Upper lobe of left lung (tissue), 6 donors: ENCODE data around the gene SEMA4C. TPM values are rescaled to one million over a fixed set of nuclear protein-coding genes. Genes with fewer than 3 reads are reported as not detected.

Experiments
- ATAC-seq, 2 donors: fragments of 200-7000 bp; cut with Tn5 transposase; one replicate each; pipeline ENCODE4 v1.9.1; 2022; ENCODE audit warnings: mild to moderate bottlenecking in 2 of 2, moderate library complexity in 2 of 2; ENCODE audit not compliant: low FRiP score in 2 of 2
- DNase-seq, 2 donors: peaks; one replicate each; pipeline ENCODE4 v3.0.0-alpha.2; 2019 to 2020
- H3K27ac ChIP-seq, 4 donors: fragments of 200-600 bp; sonication (generic); one replicate each; pipeline ENCODE4 v1.5.1; 2016 to 2019
- H3K27me3 ChIP-seq, 4 donors: fragments of 200-600 bp; sonication (generic); one replicate each; pipeline ENCODE4 v1.5.1; 2017 to 2019
- H3K36me3 ChIP-seq, 4 donors: fragments of 200-600 bp; sonication (generic); one replicate each; pipeline ENCODE4 v1.5.1; 2016 to 2019
- H3K4me1 ChIP-seq, 4 donors: fragments of 200-600 bp; sonication (generic); one replicate each; pipeline ENCODE4 v1.5.1; 2018 to 2019
- H3K4me3 ChIP-seq, 4 donors: fragments of 200-600 bp; sonication (generic); one replicate each; pipeline ENCODE4 v1.5.1; 2017 to 2019; ENCODE audit warnings: mild to moderate bottlenecking in 2 of 4, moderate library complexity in 1 of 4
- H3K9me3 ChIP-seq, 4 donors: fragments of 200-600 bp; sonication (generic); one replicate each; pipeline ENCODE4 v1.5.1; 2018 to 2019
- CTCF ChIP-seq, 6 experiments: fragments of 450-650 bp in 4 of 6; fragments of 200-600 bp in 2 of 6; sonication (generic) in 2 of 6; IDR thresholded peaks; one replicate each; pipeline ENCODE4 v1.5.1; 2016 to 2019; ENCODE audit warnings: antibody characterized with exemption in 6 of 6
- EP300 ChIP-seq, 4 donors: sonication (generic); formaldehyde crosslinking; IDR thresholded peaks; one replicate each; pipeline ENCODE4 v1.5.1; 2017; ENCODE audit warnings: antibody characterized with exemption in 4 of 4, control low read depth in 2 of 4
- POLR2A ChIP-seq, 4 donors: fragments of 450-650 bp; IDR thresholded peaks; one replicate each; pipeline ENCODE4 v1.5.1; 2016 to 2017; ENCODE audit warnings: antibody characterized with exemption in 4 of 4, mild to moderate bottlenecking in 2 of 4
- POLR2AphosphoS5 ChIP-seq, 2 donors: sonication (generic); formaldehyde crosslinking; IDR thresholded peaks; one replicate each; pipeline ENCODE4 v1.5.1; 2017; ENCODE audit warnings: antibody characterized with exemption in 2 of 2
- WGBS, 2 donors: methylation state at CpG; one replicate each; pipeline ENCODE4 v1.1.5; 2017 to 2018; 5-methylcytosine and 5-hydroxymethylcytosine counted together
- total RNA-seq, 6 donors: library from RNA; depleted of rRNA in 4 of 6; stranded (reverse); fragments of >200 nt in 4 of 6; gene quantifications; one replicate each; pipeline versions ENCODE4 v1.1.0 to v1.2.1, GENCODE V29; 2016 to 2021
- donor health status: DM: no; HTN: no; CAD: no; lungs with moderate emphysema.
- donor health status: DM: no; HTN: yes; CAD: no; lungs with severe emphysema.

The SEMA4C gene
- total RNA-seq, 6 donors from 2014 or later: 14.0 to 43.6 (median 24.2) TPM

GRCh38 chr2:96857667-96858372, 12.1 kb downstream of the SEMA4C start, which contains the start of gene ANKRD39:
Gene ANKRD39, minus strand, starts transcription at chr2:96858016. Its CDS starts 29 bp downstream, at chr2:96857987.
- H3K9me3 ChIP-seq: no peaks in the 10 kb centered on the region
- DNase-seq: peak; percentile 98
- TF ChIP-seq POLR2AphosphoS5 (IDR thresholded peaks at IDR 0.05) (peak; percentile 52 to 81), POLR2A (IDR thresholded peaks at IDR 0.05) (peak in 2 of 4 donors; percentile 79 to 91), EP300 (IDR thresholded peaks at IDR 0.05) (no peak), CTCF (IDR thresholded peaks at IDR 0.05) (peak; percentile 74 to 99 (median 98))
- peaks cover 0 to 39% (median 34%) of the 10 kb centered on the region in 4 donors for H3K36me3 ChIP-seq
- peak within 1 kb of the TSS; percentile 63 to 86 (median 82) for H3K27ac ChIP-seq
- no peaks in the 10 kb centered on the region for H3K27me3 ChIP-seq
- ATAC-seq: peak; percentile 97 to 98
- 0 to 1% methylated on average over 12 to 51 of the region's 81 CpGs for WGBS, 2 donors
- peaks cover 17 to 40% (median 26%) of the 10 kb centered on the region in 4 donors for H3K4me1 ChIP-seq
- peak within 1 kb of the TSS; percentile 64 to 86 (median 80) for H3K4me3 ChIP-seq

GRCh38 chr2:96856776-96857666, 12.9 kb downstream of the SEMA4C start:
- ATAC-seq (peak in 1 of 2 donors; percentile 3), DNase-seq (peak in 1 of 2 donors; percentile 60)
- Histone ChIP-seq H3K4me3 (peak overlapping the region; percentile 64 to 86 (median 80)), H3K4me1 (peaks cover 17 to 40% (median 24%) of the 10 kb centered on the region in 4 donors), H3K9me3 (no peaks in the 10 kb centered on the region), H3K36me3 (peaks cover 0 to 39% (median 32%) of the 10 kb centered on the region in 4 donors), H3K27ac (peak overlapping the region; percentile 63 to 86 (median 82)), H3K27me3 (no peaks in the 10 kb centered on the region)
- 18 to 38% methylated on average over 11 to 25 of the region's 27 CpGs for WGBS, 2 donors
- TF ChIP-seq EP300 (IDR thresholded peaks at IDR 0.05) (no peak), POLR2A (IDR thresholded peaks at IDR 0.05) (no peak), CTCF (IDR thresholded peaks at IDR 0.05) (no peak), POLR2AphosphoS5 (IDR thresholded peaks at IDR 0.05) (no peak)

GRCh38 chr2:96853321-96853720, 16.6 kb downstream of the SEMA4C start:
- no peak overlapping the region for H3K4me3 ChIP-seq
- no peak overlapping the region for H3K27ac ChIP-seq
- H3K4me1 ChIP-seq: peaks cover 7 to 14% (median 9%) of the 10 kb centered on the region in 4 donors
- DNase-seq (peak in 1 of 2 donors; percentile 55), ATAC-seq (no peak)
- peaks cover 5 to 53% (median 42%) of the 10 kb centered on the region in 4 donors for H3K36me3 ChIP-seq
- H3K9me3 ChIP-seq: no peaks in the 10 kb centered on the region
- TF ChIP-seq POLR2A (IDR thresholded peaks at IDR 0.05): no peak
- no peak for TF ChIP-seq CTCF (IDR thresholded peaks at IDR 0.05)
- TF ChIP-seq EP300 (IDR thresholded peaks at IDR 0.05): no peak
- no peak for TF ChIP-seq POLR2AphosphoS5 (IDR thresholded peaks at IDR 0.05)
- 93 to 97% methylated on average over 10 to 15 of the region's 15 CpGs for WGBS, 2 donors
- H3K27me3 ChIP-seq: no peaks in the 10 kb centered on the region

- H3K9me3 ChIP-seq: no peaks in the 10 kb centered on the region
- H3K27ac ChIP-seq: no peak overlapping the region
- peaks cover 7 to 13% (median 9%) of the 10 kb centered on the region in 4 donors for H3K4me1 ChIP-seq
- ATAC-seq (no peak), DNase-seq (no peak)
- TF ChIP-seq POLR2AphosphoS5 (IDR thresholded peaks at IDR 0.05): no peak
- no peak for TF ChIP-seq POLR2A (IDR thresholded peaks at IDR 0.05)
- H3K27me3 ChIP-seq: no peaks in the 10 kb centered on the region
- H3K36me3 ChIP-seq: peaks cover 7 to 59% (median 47%) of the 10 kb centered on the region in 4 donors
- H3K4me3 ChIP-seq: no peak overlapping the region
- 89 to 91% methylated on average over 6 of the region's 6 CpGs for WGBS, 2 donors
These were observed 17.2 kb downstream of the SEMA4C start for GRCh38 chr2:96852667-96853066.

- DNase-seq (no peak), ATAC-seq (no peak)
- Histone ChIP-seq H3K4me3 (no peak overlapping the region), H3K4me1 (no peaks in the 10 kb centered on the region), H3K27me3 (no peaks in the 10 kb centered on the region), H3K27ac (no peak overlapping the region), H3K36me3 (peaks cover 7 to 70% (median 45%) of the 10 kb centered on the region in 4 donors), H3K9me3 (no peaks in the 10 kb centered on the region)
- WGBS, 2 donors: 84 to 92% methylated on average over 6 to 9 of the region's 9 CpGs
- TF ChIP-seq EP300 (IDR thresholded peaks at IDR 0.05): no peak
- no peak for TF ChIP-seq POLR2A (IDR thresholded peaks at IDR 0.05)
- TF ChIP-seq CTCF (IDR thresholded peaks at IDR 0.05): no peak
- TF ChIP-seq POLR2AphosphoS5 (IDR thresholded peaks at IDR 0.05): no peak
These were observed 21.6 kb downstream of the SEMA4C start for GRCh38 chr2:96848264-96848663.
